Fibroblast of skin of right quadriceps (primary cell): ENCODE data around the gene ELOB.
"Not testable (repeated sequence)": the region's sequence is repeated elsewhere in the genome, so short reads cannot be mapped to it uniquely, and the experiment has no call there.

Experiments
- DNase-seq: peaks from one replicate; pipeline ENCODE4 v3.0.0-alpha.2; 2013

The ELOB gene

DNA sequence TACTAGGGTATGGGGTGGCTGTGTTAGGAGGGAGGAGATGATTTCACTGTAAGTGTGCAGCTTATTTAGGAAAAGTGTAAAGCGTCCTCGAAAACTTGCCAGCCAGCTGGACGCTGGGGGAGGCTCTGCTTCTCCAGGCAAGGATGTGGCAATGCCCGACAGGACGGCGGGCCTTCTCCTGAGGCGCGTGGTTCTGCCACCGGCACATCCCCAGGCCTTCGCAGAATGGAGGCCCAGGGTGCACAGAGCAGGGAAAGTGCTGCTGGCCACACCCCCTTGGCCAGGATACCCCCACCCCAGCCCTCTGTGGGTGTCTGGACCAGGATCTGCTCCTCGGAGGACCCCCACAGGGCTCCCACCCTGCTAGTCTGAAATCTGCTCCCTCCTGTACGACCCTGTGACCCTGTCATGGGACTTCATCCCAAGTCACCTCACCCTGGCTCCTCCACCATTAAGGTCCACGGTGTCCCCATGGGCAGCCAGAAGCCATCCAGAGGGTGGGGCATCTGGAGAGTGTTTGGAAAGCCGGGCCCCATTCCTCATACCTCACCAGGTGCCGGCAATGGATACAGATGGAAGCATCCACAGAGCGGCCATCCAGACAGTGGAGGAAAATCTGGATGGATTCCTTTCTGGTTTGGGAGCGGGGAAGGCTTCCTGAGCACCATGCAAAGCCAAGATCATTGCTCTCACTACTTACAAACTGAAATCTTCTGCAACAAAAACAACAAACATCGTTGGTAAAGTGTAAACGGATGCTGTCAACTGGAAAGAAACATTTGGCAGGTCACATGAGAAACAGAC lies 33.9 kb downstream of the ELOB start:
- no peak for DNase-seq

DNA sequence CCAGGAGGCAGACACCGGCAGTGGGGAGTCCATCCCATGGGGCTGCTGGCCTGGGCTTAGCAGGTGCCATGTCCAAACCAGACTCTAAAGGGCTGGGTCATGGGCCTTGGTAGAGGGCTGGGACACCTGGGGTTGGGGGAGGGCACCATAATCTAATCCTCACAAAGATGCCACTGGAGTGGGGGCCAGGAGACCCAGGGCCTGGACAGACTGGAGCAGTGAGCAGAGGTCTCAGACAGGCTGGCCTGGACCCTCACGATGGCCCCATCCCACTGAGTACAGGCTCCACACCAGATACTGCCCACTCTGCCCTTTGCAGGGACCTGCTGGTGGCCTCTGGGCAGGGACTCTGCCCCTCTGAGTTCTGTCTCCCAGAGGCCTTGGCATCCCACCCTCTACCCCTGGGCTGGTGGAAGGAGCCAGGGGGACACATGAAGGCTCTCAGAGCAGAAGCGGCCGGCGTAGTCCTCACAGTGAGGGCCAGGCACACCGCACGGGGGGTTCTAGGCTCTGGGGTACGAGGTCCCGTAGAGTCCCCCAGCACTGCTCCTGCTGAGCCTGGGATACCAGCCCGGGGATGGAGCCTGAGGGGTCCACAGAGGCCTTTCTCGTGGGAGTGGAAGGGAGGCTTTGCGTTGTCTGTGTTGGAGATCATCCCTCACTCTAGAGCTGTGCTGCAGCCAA lies 34.6 kb downstream of the ELOB start:
- DNase-seq, result no peak

DNA sequence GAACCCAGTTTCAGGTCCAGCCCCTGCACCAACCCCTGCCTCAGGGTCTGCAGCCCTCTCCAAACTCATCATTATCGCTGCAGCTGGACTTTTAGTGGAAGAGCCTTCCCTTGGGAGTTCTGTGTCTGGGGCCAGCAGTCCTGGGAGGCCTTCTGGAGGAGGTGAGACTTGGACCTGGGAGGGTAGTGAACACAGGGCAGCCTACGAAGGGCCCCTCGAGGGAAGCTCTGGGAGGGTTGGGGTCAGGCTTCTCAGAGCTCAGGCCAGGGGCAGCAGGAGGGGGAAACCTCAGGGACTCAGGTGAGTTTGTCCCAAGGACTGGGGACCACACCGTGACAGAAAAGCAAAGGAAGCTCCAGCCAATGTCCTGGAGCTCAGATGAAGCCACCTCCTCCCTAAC lies 35.9 kb downstream of the ELOB start:
- no peak for DNase-seq

DNA sequence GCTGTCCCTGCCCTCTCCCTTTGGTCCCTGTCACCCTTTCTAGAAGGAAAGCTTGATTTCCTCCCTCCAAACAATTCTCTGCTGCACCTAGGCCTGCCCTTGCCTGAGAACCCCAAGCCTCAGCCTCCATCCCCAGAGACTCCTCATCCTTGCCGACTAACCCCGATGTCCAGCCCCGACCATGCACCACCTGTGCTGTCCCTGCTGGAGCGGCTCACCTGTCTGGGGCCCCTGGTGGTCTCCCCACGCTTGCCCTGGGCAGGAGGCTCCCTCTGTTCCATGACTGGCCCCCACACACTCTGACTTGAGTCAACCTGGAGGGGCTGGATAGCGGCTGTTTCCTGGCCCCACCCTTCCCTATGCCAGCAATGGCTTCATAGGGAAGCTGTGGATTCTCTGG lies 36.6 kb downstream of the ELOB start:
- DNase-seq, result no peak

DNA sequence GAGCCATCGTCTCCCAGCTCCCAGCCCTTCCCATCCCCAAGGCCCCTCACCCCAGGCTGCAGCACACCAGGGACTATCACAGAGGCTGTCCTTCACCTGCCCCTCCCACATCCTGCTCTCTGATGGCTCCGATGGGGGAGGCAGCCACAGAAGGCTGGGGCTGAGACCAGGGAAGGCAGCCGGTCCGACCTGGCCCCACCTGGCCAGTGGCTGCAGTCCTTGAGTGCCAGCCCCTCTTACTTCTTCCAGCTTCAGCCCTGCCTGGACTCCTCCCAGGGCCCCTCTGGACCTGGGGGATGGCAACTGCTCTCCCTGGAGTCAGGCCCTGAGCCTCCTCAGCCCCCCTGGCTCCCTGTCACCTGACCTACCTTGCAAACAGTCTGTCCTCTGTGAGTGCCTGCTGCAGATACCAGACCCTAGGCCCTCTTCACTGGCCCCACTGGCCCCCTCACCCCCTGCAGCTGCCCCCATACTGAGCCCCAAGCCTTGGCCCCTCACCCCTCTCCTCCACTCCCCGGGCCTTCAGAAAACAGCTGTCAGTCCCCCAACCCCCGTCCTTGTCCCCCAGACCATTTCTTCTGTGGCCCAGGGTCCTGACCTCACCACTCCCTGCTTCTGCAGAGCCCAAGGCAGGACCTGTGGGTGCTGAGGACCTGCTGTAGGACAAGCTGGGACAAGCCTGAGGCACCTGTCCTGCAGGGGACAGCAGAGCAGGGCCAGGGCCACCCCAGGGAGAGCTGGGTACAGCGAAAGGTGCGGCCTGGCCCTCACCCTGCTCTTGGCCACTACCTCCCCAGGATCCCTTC lies 37.3 kb downstream of the ELOB start:
- DNase-seq, result no peak

DNA sequence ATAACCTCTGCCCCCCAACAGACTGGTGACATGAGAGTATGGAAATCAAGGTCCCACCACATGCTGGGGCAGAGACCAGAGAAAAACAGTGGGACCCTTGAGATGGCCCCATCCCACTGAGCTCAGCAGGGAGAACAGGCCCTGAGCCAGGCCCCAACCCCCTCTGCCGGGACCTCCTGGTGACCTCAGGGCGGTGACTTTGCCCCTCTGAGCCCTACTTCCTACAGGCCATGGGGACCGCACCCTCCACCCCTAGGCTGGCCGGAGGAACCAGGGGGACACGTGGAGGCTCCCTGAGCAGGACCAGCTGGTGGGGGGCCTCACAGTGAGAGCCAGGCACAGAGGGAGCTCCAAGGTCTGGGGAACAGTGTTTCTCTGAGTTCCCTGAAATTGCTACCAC lies 38.5 kb downstream of the ELOB start:
- no peak for DNase-seq

DNA sequence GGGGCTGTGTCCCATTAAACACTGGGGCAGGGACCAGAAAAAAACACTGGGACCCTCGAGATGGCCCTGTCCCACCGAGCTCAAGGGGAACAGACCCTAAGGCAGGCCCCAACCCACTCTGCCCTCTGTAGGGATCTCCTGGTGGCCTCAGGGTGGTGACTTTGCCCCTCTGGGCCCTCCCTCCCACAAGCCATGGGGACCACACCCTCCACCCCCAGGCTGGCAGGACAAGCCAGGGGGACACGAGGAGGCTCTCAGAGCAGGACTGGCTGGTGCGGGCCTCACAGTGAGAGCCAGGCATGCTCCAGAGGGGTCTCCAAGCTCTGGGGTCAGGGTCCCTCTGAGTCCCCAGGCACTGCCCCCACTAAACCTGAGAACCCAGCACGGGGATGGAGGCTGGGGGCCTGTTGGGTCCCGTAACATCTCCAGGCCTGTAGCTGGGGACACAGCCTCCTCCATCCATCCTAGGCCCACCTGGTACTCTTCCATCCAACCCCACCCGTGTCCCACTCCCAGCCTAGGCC lies 39.1 kb downstream of the ELOB start:
- DNase-seq, result no peak

DNA sequence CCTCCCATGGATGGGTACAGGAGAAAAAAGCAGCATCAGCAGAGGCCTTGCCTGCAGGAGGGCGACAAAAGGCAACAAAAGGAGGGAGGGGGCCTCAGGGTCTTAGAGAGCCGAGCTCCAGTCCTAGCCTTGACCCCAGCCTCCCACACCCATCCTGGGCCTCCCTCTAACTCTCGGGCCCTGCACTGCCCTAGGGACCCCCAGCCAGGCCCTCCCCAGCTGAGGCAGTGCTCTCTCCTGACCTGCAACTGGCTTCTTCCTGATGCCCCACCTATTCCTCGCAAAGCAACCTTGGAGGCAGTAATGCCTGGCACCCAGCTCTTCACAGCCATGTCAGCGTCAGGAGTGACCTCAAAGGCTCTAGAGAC lies 39.9 kb downstream of the ELOB start:
- no peak for DNase-seq

DNA sequence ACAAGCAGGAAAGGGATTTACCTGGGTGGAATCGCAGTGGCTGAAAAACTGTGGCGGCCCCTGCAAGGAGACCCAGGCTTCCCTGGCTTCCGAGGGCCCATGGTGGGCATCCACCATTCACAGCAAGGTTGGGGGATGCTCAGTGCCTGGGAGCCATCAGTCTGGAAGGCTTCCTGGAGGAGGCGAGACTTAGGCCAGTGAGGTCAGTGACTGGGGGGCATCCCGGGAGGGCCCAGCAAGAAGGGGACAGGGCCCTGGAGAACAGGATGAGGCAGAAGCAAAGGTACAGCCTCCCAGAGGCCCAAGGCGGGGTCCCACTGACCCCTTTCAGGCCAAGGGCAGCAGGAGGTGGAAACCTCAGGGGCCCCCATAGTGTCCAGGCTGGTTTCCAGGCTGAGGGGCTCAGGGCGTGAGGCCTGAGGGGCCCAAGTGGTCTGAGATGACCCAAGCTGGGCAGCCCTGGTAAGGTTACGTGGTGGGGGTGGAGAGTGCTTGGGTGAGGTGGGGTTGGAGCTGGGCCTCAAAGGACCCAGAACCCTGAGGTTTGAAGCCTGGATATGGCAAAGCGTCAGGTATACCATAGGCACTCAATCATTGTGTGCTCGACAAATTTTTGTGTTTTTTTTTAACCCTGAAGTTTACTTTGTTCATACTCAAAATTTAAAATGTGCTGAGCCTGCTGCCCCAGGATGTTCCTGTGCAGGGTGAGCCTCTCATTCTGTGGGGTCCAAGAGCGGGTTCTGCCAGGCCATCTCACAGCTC lies 40.4 kb downstream of the ELOB start:
- no peak for DNase-seq

DNA sequence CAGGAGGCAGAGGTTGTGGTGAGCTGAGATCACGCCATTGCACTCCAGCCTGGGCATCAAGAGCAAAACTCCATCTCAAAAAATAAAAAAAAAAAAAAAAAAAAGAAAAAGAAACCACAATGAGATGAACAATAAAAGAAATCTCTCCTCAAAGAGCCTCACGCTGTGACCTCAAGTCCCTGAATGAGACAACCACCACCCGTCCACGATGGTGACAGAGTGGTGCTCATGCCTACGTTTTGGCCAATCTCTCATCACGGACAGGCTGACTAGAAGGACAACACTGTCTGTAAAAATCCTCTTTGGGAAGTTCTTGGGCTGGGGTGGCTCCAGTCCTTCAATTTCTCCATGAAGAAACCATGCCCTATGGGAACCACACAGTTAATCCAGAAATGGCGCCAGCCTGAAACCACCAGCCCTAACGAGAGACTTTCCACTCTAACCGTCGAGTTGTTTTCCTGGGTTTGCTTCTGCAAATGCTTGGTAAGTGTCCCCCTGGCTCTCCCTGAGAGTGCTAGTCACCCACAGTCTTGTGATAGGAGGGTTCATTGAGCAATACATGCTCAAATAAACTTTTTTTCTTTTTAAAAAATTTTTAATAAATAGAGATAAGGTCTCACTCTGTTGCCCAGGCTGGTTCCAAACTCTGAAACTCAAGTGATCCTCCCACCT lies 42.1 kb downstream of the ELOB start:
- no peak for DNase-seq

DNA sequence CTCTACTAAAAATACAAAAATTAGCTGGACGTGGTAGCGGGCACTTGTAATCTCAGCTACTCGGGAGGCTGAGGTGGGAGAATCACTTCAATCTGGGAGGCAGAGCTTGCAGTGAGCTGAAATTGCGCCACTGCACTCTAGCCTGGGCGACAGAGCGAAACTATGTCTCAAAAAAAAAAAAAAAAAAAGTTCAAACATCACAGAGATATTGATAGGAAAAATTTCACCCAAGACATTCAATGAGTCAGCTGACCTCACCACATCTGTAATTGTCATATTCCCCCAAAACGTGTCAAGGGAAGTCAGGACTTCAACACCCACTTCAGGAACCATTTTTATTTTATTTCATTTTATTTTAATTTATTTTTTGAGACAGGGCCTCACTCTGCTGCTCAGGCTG lies 49.0 kb downstream of the ELOB start:
- no peak for DNase-seq

DNA sequence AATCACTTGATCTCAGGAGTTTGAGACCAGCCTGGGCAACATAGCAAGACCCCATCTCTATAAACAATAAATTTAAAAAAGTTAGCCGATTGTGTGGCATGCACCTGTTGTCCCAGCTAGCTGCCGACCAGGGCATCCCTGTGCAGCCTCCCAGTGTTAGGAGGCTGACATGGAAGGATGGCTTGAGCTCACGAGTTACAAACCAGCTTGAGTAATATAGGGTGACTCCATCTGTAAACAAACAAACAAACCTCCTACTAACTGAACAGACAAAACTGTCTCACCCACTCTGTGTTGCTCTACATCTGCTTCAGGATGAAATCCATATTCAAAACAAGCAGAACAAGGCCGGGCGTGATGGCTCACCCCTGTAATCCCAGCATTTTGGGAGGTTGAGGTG lies 50.2 kb downstream of the ELOB start:
- DNase-seq, result no peak

DNA sequence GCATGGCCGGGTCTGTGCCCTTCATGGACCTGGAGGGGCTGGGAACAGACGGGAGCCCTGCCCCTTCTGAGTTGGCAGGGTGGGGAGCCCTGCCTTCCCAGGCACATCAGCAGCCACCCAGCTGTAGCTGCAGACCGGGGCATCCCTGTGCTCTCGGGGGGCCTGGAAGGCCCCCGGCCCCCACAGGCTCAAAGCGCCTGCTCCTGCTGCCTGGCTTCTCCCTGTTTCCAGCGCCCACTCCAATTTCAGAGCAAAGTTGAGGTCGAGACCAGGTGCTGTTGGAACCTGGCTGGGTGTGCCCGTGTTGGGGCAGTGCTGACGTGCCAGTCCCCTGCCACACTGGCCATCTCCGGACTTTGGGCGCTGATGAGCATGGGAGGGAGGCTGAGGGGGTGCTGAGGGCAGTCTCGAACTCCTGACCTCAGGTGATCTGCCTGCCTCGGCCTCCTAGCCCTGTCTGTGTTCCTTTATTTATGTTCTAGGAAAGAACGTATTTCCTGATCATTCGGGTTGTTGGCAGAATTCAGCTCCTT lies 52.2 kb downstream of the ELOB start:
- no peak for DNase-seq

DNA sequence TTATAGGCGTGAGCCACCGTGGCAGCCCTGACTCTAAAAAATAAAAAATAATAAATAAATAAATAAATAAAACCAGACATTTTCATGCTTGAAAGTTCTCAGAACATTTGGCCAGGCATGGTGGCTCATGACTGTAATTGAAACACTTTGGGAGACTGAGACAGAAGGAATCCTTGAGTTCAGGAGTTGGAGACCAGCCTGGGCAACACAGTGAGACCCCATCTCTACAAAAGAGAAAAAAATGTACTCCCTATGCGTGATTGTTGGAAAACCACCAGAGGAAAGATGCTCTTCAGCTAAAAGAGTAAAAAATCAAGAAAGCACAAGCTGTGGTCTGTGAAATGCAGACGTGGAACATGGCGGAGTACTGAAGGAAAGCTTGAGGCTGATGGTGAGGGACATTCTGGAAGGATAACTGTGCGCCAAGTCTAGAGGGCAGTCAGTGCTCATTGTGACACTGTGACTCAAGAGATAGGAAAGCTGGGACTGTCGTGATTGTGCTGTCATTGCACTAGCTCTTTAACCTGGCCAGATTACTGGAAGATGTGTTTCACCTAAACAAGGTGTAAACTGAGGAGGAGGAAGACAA lies 52.9 kb downstream of the ELOB start:
- no peak for DNase-seq

DNA sequence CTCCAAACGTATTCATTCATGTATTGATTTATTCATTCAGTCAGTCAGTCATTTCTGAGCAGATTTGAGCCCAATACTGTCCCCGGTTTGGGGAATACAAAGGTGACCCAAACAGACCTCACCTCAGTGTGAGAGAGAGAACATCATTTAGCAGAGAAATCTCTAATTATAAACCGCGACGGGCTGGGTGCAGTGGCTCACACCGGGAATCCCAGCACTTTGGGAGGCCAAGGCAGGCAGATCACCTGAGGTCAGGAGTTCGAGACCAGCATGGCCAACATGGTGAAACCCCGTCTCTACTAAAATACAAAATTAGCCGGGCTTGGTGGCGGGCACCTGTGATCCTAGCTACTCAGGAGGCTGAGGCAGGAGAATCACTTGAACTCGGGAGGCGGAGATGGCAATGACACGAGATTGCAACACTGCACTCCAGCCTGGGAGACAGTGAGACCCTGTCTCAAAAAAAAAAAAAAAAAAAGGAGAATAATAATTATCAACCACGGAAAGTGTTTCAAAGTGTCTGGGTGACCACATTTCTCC lies 55.4 kb downstream of the ELOB start:
- DNase-seq, result not testable (repeated sequence)
